Activated T-helper 1 cell treated with anti-CD3 and anti-CD28 coated beads, Interleukin-12 subunit alpha, Interleukin-12 subunit beta, Interleukin-2, Interleukin-4 antibody, amounts not matched to agents 30 ng/mL and 10 ng/mL and 1 ng/mL, durations not matched to agents 14 hours and 24 hours and 36 hours (primary cell): ENCODE data around the gene SLC11A2. TPM values are rescaled to one million over a fixed set of nuclear protein-coding genes. Genes with fewer than 3 reads are reported as not detected.
"Not testable (repeated sequence)": the region's sequence is repeated elsewhere in the genome, so short reads cannot be mapped to it uniquely, and the experiment has no call there.

Experiments
- DNase-seq: peaks from one replicate; pipeline ENCODE4 v3.0.0; 2021; ENCODE audit warnings: low spot score
- H3K27ac Mint-ChIP-seq: one replicate; pipeline ENCODE4 v1.8.0; 2021; ENCODE audit warnings: mild to moderate bottlenecking, mixed read lengths
- H3K27me3 Mint-ChIP-seq: one replicate; pipeline ENCODE4 v1.8.0; 2022; ENCODE audit warnings: mild to moderate bottlenecking, moderate library complexity, mixed read lengths; ENCODE audit not compliant: insufficient read depth
- H3K36me3 Mint-ChIP-seq: one replicate; pipeline ENCODE4 v1.8.0; 2021; ENCODE audit warnings: low read depth, mixed read lengths
- H3K4me1 Mint-ChIP-seq: one replicate; pipeline ENCODE4 v1.8.0; 2021; ENCODE audit warnings: low read depth, mixed read lengths
- H3K4me3 Mint-ChIP-seq: one replicate; pipeline ENCODE4 v1.8.0; 2021; ENCODE audit warnings: mild to moderate bottlenecking, moderate library complexity, mixed read lengths
- H3K9me3 Mint-ChIP-seq: one replicate; pipeline ENCODE4 v1.8.0; 2021; ENCODE audit warnings: mixed read lengths
- intact Hi-C: fragments of 100-400 bp; cut with micrococcal nuclease; formaldehyde crosslinking; loops from one replicate; pipeline ENCODE4 v1.15.1; 2024
- total RNA-seq: library from RNA; stranded (reverse); gene quantifications from 2 replicates; pipeline ENCODE4 v1.2.3, GENCODE V29; 2022

The SLC11A2 gene
- total RNA-seq, 1 donor from 2014 or later, result 56.9 TPM

GRCh38 chr12:50981319-50982239 lies 44.6 kb downstream of the SLC11A2 start:
- no peaks in the 10 kb centered on the region for H3K9me3 Mint-ChIP-seq
- intact Hi-C loops, result loop anchor here (10.0 kb wide), 1 partner anchor 477 kb away; the partner anchor contains the start of gene DIP2B
- peaks cover 27% of the 10 kb centered on the region for H3K36me3 Mint-ChIP-seq
- H3K27me3 Mint-ChIP-seq, result no peaks in the 10 kb centered on the region
- peak overlapping the region; percentile 18 for H3K27ac Mint-ChIP-seq
- H3K4me1 Mint-ChIP-seq, result peaks cover 58% of the 10 kb centered on the region
- no peak for DNase-seq
- no peak overlapping the region for H3K4me3 Mint-ChIP-seq

- Mint-ChIP-seq H3K4me1 (peaks cover 48% of the 10 kb centered on the region), H3K27ac (peak overlapping the region; percentile 96), H3K9me3 (no peaks in the 10 kb centered on the region), H3K36me3 (peaks cover 35% of the 10 kb centered on the region), H3K4me3 (peak overlapping the region; percentile 71), H3K27me3 (no peaks in the 10 kb centered on the region)
- intact Hi-C loops, result loop anchor here (10.0 kb wide), 1 partner anchor 476 kb away; the partner anchor contains the start of gene DIP2B
- no peak for DNase-seq
These were observed 45.6 kb downstream of the SLC11A2 start for GRCh38 chr12:50980545-50980944.

- peak; percentile 67 for DNase-seq
- Mint-ChIP-seq H3K27me3 (no peaks in the 10 kb centered on the region), H3K36me3 (peaks cover 42% of the 10 kb centered on the region), H3K9me3 (no peaks in the 10 kb centered on the region), H3K27ac (peak overlapping the region; percentile 96), H3K4me1 (peaks cover 38% of the 10 kb centered on the region), H3K4me3 (peak overlapping the region; percentile 71)
- intact Hi-C loops, result loop anchor here (1.0 to 10.0 kb wide), 10 partner anchors 8 to 759 kb away; partner anchors contain the start of genes ATF1, DIP2B and LETMD1
These were observed 46.7 kb downstream of the SLC11A2 start for GRCh38 chr12:50979369-50980052.

- Mint-ChIP-seq H3K27me3 (no peaks in the 10 kb centered on the region), H3K4me1 (no peaks in the 10 kb centered on the region), H3K9me3 (no peaks in the 10 kb centered on the region), H3K27ac (no peak overlapping the region), H3K36me3 (peaks cover 38% of the 10 kb centered on the region), H3K4me3 (no peak overlapping the region)
- DNase-seq, result no peak
- intact Hi-C loops, result no loop called here
These were observed 54.2 kb downstream of the SLC11A2 start for GRCh38 chr12:50971946-50972345.

GRCh38 chr12:50964432-50964831 lies 61.8 kb downstream of the SLC11A2 start:
- Mint-ChIP-seq H3K27ac (no peak overlapping the region), H3K36me3 (peaks cover 8% of the 10 kb centered on the region), H3K27me3 (no peaks in the 10 kb centered on the region), H3K9me3 (no peaks in the 10 kb centered on the region), H3K4me3 (no peak overlapping the region), H3K4me1 (peaks cover 15% of the 10 kb centered on the region)
- intact Hi-C loops, result no loop called here
- no peak for DNase-seq

GRCh38 chr12:50961708-50962107 lies 64.5 kb downstream of the SLC11A2 start:
- H3K9me3 Mint-ChIP-seq, result no peaks in the 10 kb centered on the region
- peaks cover 8% of the 10 kb centered on the region for H3K36me3 Mint-ChIP-seq
- H3K27ac Mint-ChIP-seq, result no peak overlapping the region
- no peak overlapping the region for H3K4me3 Mint-ChIP-seq
- no peak for DNase-seq
- intact Hi-C loops, result no loop called here
- H3K27me3 Mint-ChIP-seq, result no peaks in the 10 kb centered on the region
- H3K4me1 Mint-ChIP-seq, result peaks cover 15% of the 10 kb centered on the region

- H3K4me3 Mint-ChIP-seq, result no peak overlapping the region
- no peak for DNase-seq
- intact Hi-C loops, result no loop called here
These were observed 66.1 kb downstream of the SLC11A2 start for GRCh38 chr12:50960130-50960529.

GRCh38 chr12:50955697-50956096 lies 70.5 kb downstream of the SLC11A2 start:
- Mint-ChIP-seq H3K4me1 (peaks cover 9% of the 10 kb centered on the region), H3K36me3 (no peaks in the 10 kb centered on the region), H3K9me3 (no peaks in the 10 kb centered on the region), H3K27me3 (no peaks in the 10 kb centered on the region), H3K4me3 (no peak overlapping the region), H3K27ac (no peak overlapping the region)
- DNase-seq, result no peak
- intact Hi-C loops, result no loop called here

More at GRCh38 chr12:50960130-50960529, 66.1 kb downstream of the SLC11A2 start:
- Mint-ChIP-seq H3K27ac (peak overlapping the region; percentile 18), H3K27me3 (no peaks in the 10 kb centered on the region), H3K36me3 (peaks cover 3% of the 10 kb centered on the region), H3K4me1 (peaks cover 11% of the 10 kb centered on the region), H3K9me3 (no peaks in the 10 kb centered on the region)

- Mint-ChIP-seq H3K4me3 (no peak overlapping the region), H3K27me3 (no peaks in the 10 kb centered on the region), H3K9me3 (no peaks in the 10 kb centered on the region), H3K36me3 (no peaks in the 10 kb centered on the region), H3K4me1 (peaks cover 6% of the 10 kb centered on the region), H3K27ac (no peak overlapping the region)
- intact Hi-C loops, result no loop called here
- DNase-seq, result no peak
These were observed 70.9 kb downstream of the SLC11A2 start for GRCh38 chr12:50955288-50955687.

- H3K36me3 Mint-ChIP-seq, intact Hi-C loops, DNase-seq: not testable (repeated sequence)
These were observed 71.4 kb downstream of the SLC11A2 start for GRCh38 chr12:50954789-50955188.

GRCh38 chr12:50953047-50953446 lies 73.1 kb downstream of the SLC11A2 start:
- no peaks in the 10 kb centered on the region for H3K9me3 Mint-ChIP-seq
- no peaks in the 10 kb centered on the region for H3K36me3 Mint-ChIP-seq
- intact Hi-C loops, result no loop called here
- H3K27me3 Mint-ChIP-seq, result no peaks in the 10 kb centered on the region
- no peak overlapping the region for H3K4me3 Mint-ChIP-seq
- DNase-seq, result no peak
- H3K4me1 Mint-ChIP-seq, result no peaks in the 10 kb centered on the region
- H3K27ac Mint-ChIP-seq, result no peak overlapping the region

More at GRCh38 chr12:50954789-50955188, 71.4 kb downstream of the SLC11A2 start:
- not testable (repeated sequence) for H3K27ac Mint-ChIP-seq, H3K4me1 Mint-ChIP-seq, H3K27me3 Mint-ChIP-seq, H3K9me3 Mint-ChIP-seq, H3K4me3 Mint-ChIP-seq

- Mint-ChIP-seq H3K4me3 (no peak within 1 kb of the TSS), H3K27ac (no peak within 1 kb of the TSS), H3K36me3 (no peaks in the 10 kb centered on the region), H3K4me1 (no peaks in the 10 kb centered on the region), H3K9me3 (no peaks in the 10 kb centered on the region), H3K27me3 (no peaks in the 10 kb centered on the region)
- intact Hi-C loops, result no loop called here
- DNase-seq, result no peak
These were observed 73.7 kb downstream of the SLC11A2 start, which contains the start of gene HIGD1C for GRCh38 chr12:50952510-50952909. Gene HIGD1C, plus strand, starts transcription at chr12:50952544. Its CDS starts 1,455 bp downstream, at chr12:50953999.

GRCh38 chr12:50951112-50951511 lies 75.1 kb downstream of the SLC11A2 start:
- Mint-ChIP-seq H3K9me3 (peaks cover 6% of the 10 kb centered on the region), H3K36me3 (no peaks in the 10 kb centered on the region), H3K27me3 (no peaks in the 10 kb centered on the region), H3K4me1 (no peaks in the 10 kb centered on the region), H3K27ac (no peak overlapping the region), H3K4me3 (no peak overlapping the region)
- intact Hi-C loops, result no loop called here
- no peak for DNase-seq
